Measurements from ENCODE around the gene AREL1.

DNA sequence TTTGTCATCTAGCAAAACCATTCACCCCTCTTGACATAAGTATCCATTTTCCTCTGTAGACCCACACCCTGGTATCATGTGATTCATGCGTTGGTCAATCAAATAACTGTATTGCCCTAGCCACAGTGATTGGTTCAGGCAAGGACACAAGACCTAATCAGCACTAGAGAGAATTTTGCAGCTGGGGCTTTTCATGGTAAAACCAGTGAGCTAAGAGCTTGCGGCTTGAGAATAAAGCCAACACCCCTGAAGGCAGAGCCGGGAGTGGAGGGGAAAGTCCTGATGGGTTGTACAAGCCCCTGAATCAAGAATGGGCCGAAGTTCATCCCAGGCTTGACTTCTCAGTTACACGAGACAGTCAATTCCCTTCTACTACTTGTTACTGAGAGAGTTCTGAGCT is 67.6 kb downstream of the AREL1 start:
- TF ChIP-seq, protein P1, sequence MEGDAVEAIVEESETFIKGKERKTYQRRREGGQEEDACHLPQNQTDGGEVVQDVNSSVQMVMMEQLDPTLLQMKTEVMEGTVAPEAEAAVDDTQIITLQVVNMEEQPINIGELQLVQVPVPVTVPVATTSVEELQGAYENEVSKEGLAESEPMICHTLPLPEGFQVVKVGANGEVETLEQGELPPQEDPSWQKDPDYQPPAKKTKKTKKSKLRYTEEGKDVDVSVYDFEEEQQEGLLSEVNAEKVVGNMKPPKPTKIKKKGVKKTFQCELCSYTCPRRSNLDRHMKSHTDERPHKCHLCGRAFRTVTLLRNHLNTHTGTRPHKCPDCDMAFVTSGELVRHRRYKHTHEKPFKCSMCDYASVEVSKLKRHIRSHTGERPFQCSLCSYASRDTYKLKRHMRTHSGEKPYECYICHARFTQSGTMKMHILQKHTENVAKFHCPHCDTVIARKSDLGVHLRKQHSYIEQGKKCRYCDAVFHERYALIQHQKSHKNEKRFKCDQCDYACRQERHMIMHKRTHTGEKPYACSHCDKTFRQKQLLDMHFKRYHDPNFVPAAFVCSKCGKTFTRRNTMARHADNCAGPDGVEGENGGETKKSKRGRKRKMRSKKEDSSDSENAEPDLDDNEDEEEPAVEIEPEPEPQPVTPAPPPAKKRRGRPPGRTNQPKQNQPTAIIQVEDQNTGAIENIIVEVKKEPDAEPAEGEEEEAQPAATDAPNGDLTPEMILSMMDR (IDR thresholded peaks at IDR 0.05): no peak
- no peak for TF ChIP-seq POLR2A (IDR thresholded peaks at IDR 0.05)

All from Peyer's patch (tissue), 4 donors.